Sigmoid colon (tissue), 7 donors: Measurements from ENCODE around the gene ETHE1. TPM values are rescaled to one million over a fixed set of nuclear protein-coding genes. Genes with fewer than 3 reads are reported as not detected.

ENCODE experiments used
- DNase-seq: peaks from one replicate; pipeline ENCODE4 v3.0.0-alpha.2; 2019
- H3K27ac ChIP-seq, 4 donors: fragments of 200-600 bp; sonication (generic); one replicate each; pipeline ENCODE4 v1.5.1; 2016 to 2019; ENCODE audit warnings: mild to moderate bottlenecking in 1 of 4
- H3K27me3 ChIP-seq, 3 donors: fragments of 200-600 bp; sonication (generic); one replicate each; pipeline ENCODE4 v1.5.1; 2019; ENCODE audit warnings: mild to moderate bottlenecking in 1 of 3
- H3K36me3 ChIP-seq, 4 donors: fragments of 200-600 bp; sonication (generic); one replicate each; pipeline ENCODE4 v1.5.1; 2016 to 2019
- H3K4me1 ChIP-seq, 4 donors: fragments of 200-600 bp; sonication (generic); one replicate each; pipeline ENCODE4 v1.5.1; 2017 to 2019
- H3K4me3 ChIP-seq, 4 donors: fragments of 200-600 bp; sonication (generic); one replicate each; pipeline ENCODE4 v1.5.1; 2017 to 2019; ENCODE audit warnings: mild to moderate bottlenecking in 2 of 4, moderate library complexity in 1 of 4
- H3K9me3 ChIP-seq, 4 donors: fragments of 200-600 bp in 3 of 4; sonication (generic) in 3 of 4; one replicate each; pipeline versions ENCODE4 v1.5.1 to v1.6.1; 2013 to 2019
- CTCF ChIP-seq, 4 experiments: fragments of 450-650 bp in 3 of 4; fragments of 200-600 bp in 1 of 4; IDR thresholded peaks; one replicate each; pipeline ENCODE4 v1.5.1; 2016 to 2019; ENCODE audit warnings: antibody characterized with exemption in 4 of 4, mild to moderate bottlenecking in 3 of 4, moderate library complexity in 2 of 4
- EP300 ChIP-seq, 4 donors: sonication (generic); formaldehyde crosslinking; IDR thresholded peaks; one replicate each; pipeline ENCODE4 v1.6.1; 2017; ENCODE audit warnings: antibody characterized with exemption in 4 of 4
- POLR2A ChIP-seq, 2 donors: fragments of 450-650 bp; IDR thresholded peaks; one replicate each; pipeline ENCODE4 v1.6.1; 2016; ENCODE audit warnings: antibody characterized with exemption in 2 of 2, mild to moderate bottlenecking in 2 of 2, moderate library complexity in 2 of 2
- POLR2AphosphoS5 ChIP-seq, 4 donors: sonication (generic); formaldehyde crosslinking; IDR thresholded peaks; one replicate each; pipeline ENCODE4 v1.6.1; 2017; ENCODE audit warnings: antibody characterized with exemption in 4 of 4
- WGBS, 2 donors: extraction: QIAGEN DNeasy Blood & Tissue Kit; methylation state at CpG; one replicate each; pipeline ENCODE4 v1.1.7; 2013; 5-methylcytosine and 5-hydroxymethylcytosine counted together
- intact Hi-C: fragments of 100-400 bp; cut with DNase I; formaldehyde crosslinking; loops from one replicate; pipeline ENCODE4 v1.15.1; 2023
- polyA plus RNA-seq, 3 donors: library from polyadenylated mRNA; stranded (reverse); fragments of 200-250 nt; gene quantifications; one replicate each; pipeline ENCODE4 v1.2.3, GENCODE V29; 2013
- total RNA-seq, 4 donors: library from RNA; depleted of rRNA; stranded (reverse); fragments of >200 nt; gene quantifications; one replicate each; pipeline ENCODE4 v1.1.0, GENCODE V29; 2016
- donor health status: healthy with polysubstance abuse.
- donor health status: Bipolar disorder and iron deficiency.
- donor health status: healthy.

ETHE1 gene
- total and polyA plus RNA-seq, 7 donors, result 40.7 to 575 (median 57.9) TPM

GRCh38 chr19:43564800-43565199, 37.8 kb upstream of the ETHE1 start:
- H3K4me3 ChIP-seq, result no peak overlapping the region
- intact Hi-C loops, result no loop called here
- no peak for DNase-seq
- H3K27me3 ChIP-seq, result no peaks in the 10 kb centered on the region
- H3K4me1 ChIP-seq, result peaks cover 0 to 41% (median 21%) of the 10 kb centered on the region in 4 donors
- no peaks in the 10 kb centered on the region for H3K9me3 ChIP-seq
- H3K27ac ChIP-seq, result peak overlapping the region in 1 of 4 donors; percentile 18
- peaks cover 0 to 18% (median 4%) of the 10 kb centered on the region in 4 donors for H3K36me3 ChIP-seq
- TF ChIP-seq CTCF (IDR thresholded peaks at IDR 0.05) (no peak), EP300 (IDR thresholded peaks at IDR 0.05) (no peak), POLR2AphosphoS5 (IDR thresholded peaks at IDR 0.05) (no peak), POLR2A (IDR thresholded peaks at IDR 0.05) (no peak)
- WGBS, 2 donors, result 60 to 83% methylated on average over 9 of the region's 9 CpGs

- Histone ChIP-seq H3K9me3 (no peaks in the 10 kb centered on the region), H3K4me1 (peaks cover 0 to 41% (median 21%) of the 10 kb centered on the region in 4 donors), H3K4me3 (no peak overlapping the region), H3K27ac (peak overlapping the region in 3 of 4 donors; percentile 56 to 79 (median 74)), H3K27me3 (no peaks in the 10 kb centered on the region), H3K36me3 (peaks cover 0 to 22% (median 6%) of the 10 kb centered on the region in 4 donors)
- TF ChIP-seq EP300 (IDR thresholded peaks at IDR 0.05), result no peak
- no peak for TF ChIP-seq CTCF (IDR thresholded peaks at IDR 0.05)
- TF ChIP-seq POLR2AphosphoS5 (IDR thresholded peaks at IDR 0.05), result no peak
- no peak for TF ChIP-seq POLR2A (IDR thresholded peaks at IDR 0.05)
- 89 to 92% methylated on average over 10 of the region's 10 CpGs for WGBS, 2 donors
- no peak for DNase-seq
- intact Hi-C loops, result no loop called here
Observed at GRCh38 chr19:43563816-43564457, 36.9 kb upstream of the ETHE1 start.

GRCh38 chr19:43562698-43563241, 35.8 kb upstream of the ETHE1 start:
- intact Hi-C loops, result no loop called here
- H3K9me3 ChIP-seq, result no peaks in the 10 kb centered on the region
- TF ChIP-seq EP300 (IDR thresholded peaks at IDR 0.05) (no peak), POLR2AphosphoS5 (IDR thresholded peaks at IDR 0.05) (peak; percentile 17 to 60 (median 30))
- peak overlapping the region; percentile 56 to 79 (median 71) for H3K27ac ChIP-seq
- peaks cover 0 to 31% (median 7%) of the 10 kb centered on the region in 4 donors for H3K36me3 ChIP-seq
- H3K4me1 ChIP-seq, result peaks cover 0 to 41% (median 21%) of the 10 kb centered on the region in 4 donors
- DNase-seq, result peak; percentile 91
- no peak overlapping the region for H3K4me3 ChIP-seq
- H3K27me3 ChIP-seq, result no peaks in the 10 kb centered on the region
- 46 to 77% methylated on average over 14 of the region's 14 CpGs for WGBS, 2 donors

GRCh38 chr19:43562226-43562697, 35.3 kb upstream of the ETHE1 start:
- H3K4me1 ChIP-seq, result peaks cover 0 to 41% (median 21%) of the 10 kb centered on the region in 4 donors
- peaks cover 0 to 31% (median 7%) of the 10 kb centered on the region in 4 donors for H3K36me3 ChIP-seq
- no peaks in the 10 kb centered on the region for H3K9me3 ChIP-seq
- no peaks in the 10 kb centered on the region for H3K27me3 ChIP-seq
- intact Hi-C loops, result no loop called here
- no peak for TF ChIP-seq EP300 (IDR thresholded peaks at IDR 0.05)
- no peak for TF ChIP-seq POLR2A (IDR thresholded peaks at IDR 0.05)
- TF ChIP-seq POLR2AphosphoS5 (IDR thresholded peaks at IDR 0.05), result no peak
- no peak for TF ChIP-seq CTCF (IDR thresholded peaks at IDR 0.05)
- no peak for DNase-seq
- H3K27ac ChIP-seq, result peak overlapping the region; percentile 56 to 79 (median 71)
- 57 to 89% methylated on average over 6 of the region's 6 CpGs for WGBS, 2 donors
- H3K4me3 ChIP-seq, result no peak overlapping the region
